Lower leg skin (tissue), 3 donors: ENCODE results near the gene MOB3A.

Experiments used
- POLR2A ChIP-seq, 2 donors: fragments of 450-650 bp; IDR thresholded peaks; one replicate each; pipeline ENCODE4 v1.6.1; 2016 to 2017; ENCODE audit warnings: antibody characterized with exemption in 2 of 2, mild to moderate bottlenecking in 1 of 2, moderate library complexity in 1 of 2
- TF ChIP-seq, protein P1 (sequence below), 3 donors: fragments of 450-650 bp; IDR thresholded peaks; one replicate each; pipeline ENCODE4 v1.5.1; 2016; ENCODE audit warnings: antibody characterized with exemption in 3 of 3, mild to moderate bottlenecking in 3 of 3, moderate library complexity in 2 of 3

DNA sequence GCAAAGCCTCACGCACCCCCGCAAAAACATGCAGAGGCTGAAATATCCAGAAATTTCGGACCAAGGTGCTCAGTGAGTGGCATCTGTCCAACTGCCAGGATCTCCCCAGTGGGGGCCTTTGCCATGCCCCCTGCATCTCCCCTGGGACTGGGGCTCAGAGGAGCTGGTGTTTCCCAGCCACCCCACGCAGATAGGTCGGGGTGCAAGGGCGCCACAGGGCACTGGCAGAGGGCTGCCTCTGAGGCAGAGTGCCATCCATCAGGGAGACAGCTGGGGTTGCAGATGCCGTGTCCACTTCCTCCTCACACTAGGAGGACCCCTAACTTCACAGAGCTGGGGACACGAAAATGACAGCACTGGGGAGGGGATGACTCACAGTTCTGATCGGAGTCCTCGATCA lies 26.9 kb upstream of the MOB3A start:
- TF ChIP-seq, protein P1, sequence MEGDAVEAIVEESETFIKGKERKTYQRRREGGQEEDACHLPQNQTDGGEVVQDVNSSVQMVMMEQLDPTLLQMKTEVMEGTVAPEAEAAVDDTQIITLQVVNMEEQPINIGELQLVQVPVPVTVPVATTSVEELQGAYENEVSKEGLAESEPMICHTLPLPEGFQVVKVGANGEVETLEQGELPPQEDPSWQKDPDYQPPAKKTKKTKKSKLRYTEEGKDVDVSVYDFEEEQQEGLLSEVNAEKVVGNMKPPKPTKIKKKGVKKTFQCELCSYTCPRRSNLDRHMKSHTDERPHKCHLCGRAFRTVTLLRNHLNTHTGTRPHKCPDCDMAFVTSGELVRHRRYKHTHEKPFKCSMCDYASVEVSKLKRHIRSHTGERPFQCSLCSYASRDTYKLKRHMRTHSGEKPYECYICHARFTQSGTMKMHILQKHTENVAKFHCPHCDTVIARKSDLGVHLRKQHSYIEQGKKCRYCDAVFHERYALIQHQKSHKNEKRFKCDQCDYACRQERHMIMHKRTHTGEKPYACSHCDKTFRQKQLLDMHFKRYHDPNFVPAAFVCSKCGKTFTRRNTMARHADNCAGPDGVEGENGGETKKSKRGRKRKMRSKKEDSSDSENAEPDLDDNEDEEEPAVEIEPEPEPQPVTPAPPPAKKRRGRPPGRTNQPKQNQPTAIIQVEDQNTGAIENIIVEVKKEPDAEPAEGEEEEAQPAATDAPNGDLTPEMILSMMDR (IDR thresholded peaks at IDR 0.05): no peak
- TF ChIP-seq POLR2A (IDR thresholded peaks at IDR 0.05): no peak
